AML-193 (cell line): Measurements from ENCODE around the gene PAX8.
"Not testable (repeated sequence)": the region's sequence is repeated elsewhere in the genome, so short reads cannot be mapped to it uniquely, and the experiment has no call there.

ENCODE experiments used
- DNase-seq, 2 experiments: peaks; one replicate each; lab custom pipeline; 2025; lab: John Stamatoyannopoulos, UW

PAX8 gene

GRCh38 chr2:113288674-113289149, 10.0 kb upstream of the PAX8 start:
- DNase-seq = not testable (repeated sequence)

- DNase-seq = not testable (repeated sequence)
Measured at GRCh38 chr2:113288117-113288673, 9.5 kb upstream of the PAX8 start.

GRCh38 chr2:113285816-113286215, 7.1 kb upstream of the PAX8 start:
- no peak for DNase-seq

GRCh38 chr2:113284999-113285398, 6.3 kb upstream of the PAX8 start:
- not testable (repeated sequence) for DNase-seq

GRCh38 chr2:113284476-113284875, 5.8 kb upstream of the PAX8 start:
- DNase-seq = no peak

- DNase-seq = no peak
Measured at GRCh38 chr2:113283704-113284284, 5.1 kb upstream of the PAX8 start.

GRCh38 chr2:113282747-113283533, 4.2 kb upstream of the PAX8 start:
- peak; percentile 61 to 67 for DNase-seq

- no peak for DNase-seq
Measured at GRCh38 chr2:113281910-113282746, 3.4 kb upstream of the PAX8 start.

- no peak for DNase-seq
Measured at GRCh38 chr2:113278073-113278741, 514 bp downstream of the PAX8 start.

GRCh38 chr2:113277474-113278072, 1.1 kb downstream of the PAX8 start:
- no peak for DNase-seq

GRCh38 chr2:113276761-113277425, 1.8 kb downstream of the PAX8 start:
- DNase-seq = no peak

- DNase-seq = no peak
Measured at GRCh38 chr2:113276216-113276760, 2.4 kb downstream of the PAX8 start.

GRCh38 chr2:113275556-113276215, 3.0 kb downstream of the PAX8 start:
- DNase-seq = no peak

- no peak for DNase-seq
Measured at GRCh38 chr2:113274432-113274831, 4.3 kb downstream of the PAX8 start.

- DNase-seq = no peak
Measured at GRCh38 chr2:113273981-113274380, 4.7 kb downstream of the PAX8 start.

- no peak for DNase-seq
Measured at GRCh38 chr2:113273027-113273551, 5.6 kb downstream of the PAX8 start.

- no peak for DNase-seq
Measured at GRCh38 chr2:113272477-113272876, 6.2 kb downstream of the PAX8 start.

GRCh38 chr2:113268621-113269360, 9.9 kb downstream of the PAX8 start:
- DNase-seq = no peak

GRCh38 chr2:113266431-113266830, 12.3 kb downstream of the PAX8 start:
- no peak for DNase-seq
